Activated gamma-delta T cell treated with Interleukin-2 at 50 U/mL for 16 hours (primary cell): ENCODE measurements around the gene ZNF407.

Experiments used
- DNase-seq: peaks from one replicate; pipeline ENCODE4 v3.0.0-alpha.2; 2020

The ZNF407 gene

GRCh38 chr18:75063615-75064512 lies 466.2 kb downstream of the ZNF407 start:
- DNase-seq = no peak

- no peak for DNase-seq
These were observed 466.8 kb downstream of the ZNF407 start for GRCh38 chr18:75064513-75064905.

GRCh38 chr18:75065251-75066000 lies 467.8 kb downstream of the ZNF407 start:
- no peak for DNase-seq

GRCh38 chr18:75066021-75066880 lies 468.6 kb downstream of the ZNF407 start:
- DNase-seq = no peak

GRCh38 chr18:75066936-75067335 lies 469.3 kb downstream of the ZNF407 start:
- no peak for DNase-seq

- no peak for DNase-seq
These were observed 470.5 kb downstream of the ZNF407 start for GRCh38 chr18:75067996-75068645.

GRCh38 chr18:75068682-75069435 lies 471.2 kb downstream of the ZNF407 start:
- no peak for DNase-seq

- DNase-seq = no peak
These were observed 472.6 kb downstream of the ZNF407 start for GRCh38 chr18:75070235-75070624.

- peak; percentile 70 for DNase-seq
These were observed 473.2 kb downstream of the ZNF407 start for GRCh38 chr18:75070625-75071483.

GRCh38 chr18:75071484-75071785 lies 473.8 kb downstream of the ZNF407 start:
- no peak for DNase-seq

- no peak for DNase-seq
These were observed 474.4 kb downstream of the ZNF407 start for GRCh38 chr18:75071866-75072671.

GRCh38 chr18:75072672-75073371 lies 475.2 kb downstream of the ZNF407 start:
- no peak for DNase-seq

GRCh38 chr18:75073654-75074053 lies 476.0 kb downstream of the ZNF407 start:
- no peak for DNase-seq

GRCh38 chr18:75074196-75075015 lies 476.7 kb downstream of the ZNF407 start:
- DNase-seq = no peak

GRCh38 chr18:75075016-75075305 lies 477.3 kb downstream of the ZNF407 start:
- no peak for DNase-seq

GRCh38 chr18:75075429-75075841 lies 477.8 kb downstream of the ZNF407 start:
- no peak for DNase-seq

- DNase-seq = no peak
These were observed 478.6 kb downstream of the ZNF407 start for GRCh38 chr18:75076286-75076685.

GRCh38 chr18:75081486-75081885 lies 483.8 kb downstream of the ZNF407 start:
- DNase-seq = no peak

- DNase-seq = no peak
These were observed 485.5 kb downstream of the ZNF407 start for GRCh38 chr18:75083131-75083530.
